GM18858 (cell line): ENCODE measurements around the gene TMEM229B.

Source experiments
- ATAC-seq: cut with Tn5 transposase; IDR thresholded peaks from one replicate; pipeline ENCODE4 v1.9.1; 2021; ENCODE audit not compliant: unreplicated experiment

Gene TMEM229B

DNA sequence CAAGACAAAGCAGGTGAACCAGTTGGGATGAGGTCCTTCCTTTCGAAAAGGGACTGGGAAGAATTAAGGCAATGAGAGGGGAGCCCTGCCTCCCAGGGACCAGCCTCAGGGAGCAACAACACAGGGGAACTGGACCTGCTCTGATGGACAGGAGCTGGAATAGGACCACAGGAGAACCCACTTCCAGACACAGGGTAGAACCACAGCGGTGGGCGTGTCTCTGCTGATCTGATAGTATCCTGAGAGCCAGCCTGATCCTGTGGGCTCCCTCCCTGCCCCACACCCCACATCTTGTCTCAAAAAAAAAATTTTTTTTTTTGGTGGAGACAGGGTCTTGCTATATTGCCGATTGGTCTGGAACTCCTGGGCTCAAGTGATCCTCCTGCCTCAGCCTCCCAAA is 62.9 kb downstream of the TMEM229B start:
- no peak for ATAC-seq

DNA sequence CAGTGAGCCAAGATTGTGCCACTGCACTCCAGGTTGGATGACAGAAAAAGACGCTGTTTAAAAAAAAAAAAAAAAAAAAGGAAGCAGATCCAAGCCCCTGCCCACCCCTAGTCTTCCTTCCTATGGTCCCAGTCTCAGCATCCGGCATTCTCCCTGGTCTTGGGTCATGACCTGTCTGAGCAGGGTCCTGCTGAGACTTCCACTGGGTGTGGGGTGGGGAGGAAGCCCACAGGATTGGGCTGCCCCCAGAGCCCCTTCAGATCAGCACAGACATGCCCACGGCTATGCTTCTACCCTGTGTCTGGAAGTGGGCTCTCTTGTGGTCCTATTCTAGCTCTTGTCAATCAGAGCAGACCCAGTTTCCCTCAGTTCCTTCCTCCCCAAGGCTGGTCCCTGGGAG is 64.0 kb downstream of the TMEM229B start:
- no peak for ATAC-seq

DNA sequence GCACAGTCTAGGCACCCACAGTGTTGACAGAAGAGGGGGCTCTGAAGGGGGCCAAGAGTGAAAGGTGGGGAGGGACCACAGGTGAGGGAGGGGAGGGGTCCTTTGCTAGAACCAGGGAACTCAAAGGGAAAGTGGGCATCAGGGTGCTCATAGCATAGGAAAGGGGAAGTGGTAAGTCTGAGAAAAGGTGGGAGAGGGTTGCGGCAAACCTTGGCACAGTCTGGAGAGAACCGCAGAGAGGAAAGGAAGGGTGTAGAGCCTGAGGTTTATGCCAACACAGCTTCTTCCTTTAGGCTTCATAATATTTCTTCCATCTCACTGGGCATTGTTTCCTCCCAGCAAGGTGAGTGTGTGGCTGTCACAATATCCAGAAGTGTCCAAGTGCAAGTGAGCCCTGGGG is 65.1 kb downstream of the TMEM229B start:
- ATAC-seq, result no peak

DNA sequence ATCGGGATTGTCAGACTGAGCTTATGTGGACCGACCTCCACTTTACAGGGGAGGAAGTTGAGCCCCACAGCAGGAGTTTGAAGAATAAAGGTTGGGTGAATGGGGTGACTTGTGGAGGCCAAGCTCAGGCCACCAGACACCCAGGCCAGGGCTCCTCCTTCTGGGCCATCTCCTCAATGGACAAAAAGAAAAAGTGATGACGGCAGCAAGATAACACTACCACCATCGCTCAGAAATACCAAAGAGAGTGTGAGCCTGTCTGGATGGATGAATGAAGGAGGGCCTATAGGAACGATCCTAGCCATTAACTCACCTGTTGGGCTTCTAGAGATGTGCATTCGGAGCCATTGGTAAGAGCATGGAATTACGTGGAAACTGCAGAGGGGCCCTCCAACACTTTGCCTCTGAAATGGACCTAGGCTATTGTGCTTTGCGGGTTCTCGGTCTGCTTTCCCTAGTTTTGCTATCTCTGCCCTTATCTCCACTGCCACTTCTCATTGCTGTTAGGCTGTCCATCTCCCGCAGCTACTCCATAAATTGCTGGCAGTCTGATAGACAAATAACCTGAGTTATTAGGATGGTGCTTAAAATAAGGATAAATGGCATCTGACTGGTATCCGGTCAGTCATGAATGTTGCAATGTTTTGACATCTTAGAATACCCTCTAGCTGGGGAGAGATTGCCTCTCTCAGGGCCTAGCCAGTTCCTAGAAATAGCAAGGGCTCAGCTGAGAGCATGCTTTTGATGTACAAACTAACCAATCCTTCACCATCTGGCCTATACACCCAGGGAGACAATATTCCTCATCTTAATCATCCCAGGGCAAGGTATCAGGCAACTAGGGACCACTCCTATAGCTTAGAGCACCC is 66.9 kb downstream of the TMEM229B start:
- no peak for ATAC-seq
